HG03558 (cell line): ENCODE results near the gene RASSF4.

Source experiments
- ATAC-seq: cut with Tn5 transposase; IDR thresholded peaks from one replicate; pipeline ENCODE4 v1.9.1; 2021; ENCODE audit warnings: moderate number of reproducible peaks; ENCODE audit not compliant: unreplicated experiment; ENCODE audit errors: extremely low read depth

Gene RASSF4

GRCh38 chr10:44961230-44961571, 1.6 kb downstream of the RASSF4 start:
- no peak for ATAC-seq

GRCh38 chr10:44961931-44962750, 2.5 kb downstream of the RASSF4 start:
- ATAC-seq = no peak

GRCh38 chr10:44962870-44963738, 3.5 kb downstream of the RASSF4 start:
- ATAC-seq = no peak

GRCh38 chr10:44963772-44964633, 4.4 kb downstream of the RASSF4 start:
- no peak for ATAC-seq

GRCh38 chr10:44965104-44965503, 5.5 kb downstream of the RASSF4 start:
- ATAC-seq = no peak

GRCh38 chr10:44965651-44966097, 6.1 kb downstream of the RASSF4 start:
- no peak for ATAC-seq

- ATAC-seq = no peak
These were observed 6.7 kb downstream of the RASSF4 start for GRCh38 chr10:44966129-44966815.

- no peak for ATAC-seq
These were observed 7.4 kb downstream of the RASSF4 start for GRCh38 chr10:44966816-44967509.

- no peak for ATAC-seq
These were observed 8.0 kb downstream of the RASSF4 start for GRCh38 chr10:44967616-44968015.

- ATAC-seq = no peak
These were observed 8.5 kb downstream of the RASSF4 start for GRCh38 chr10:44968091-44968490.

- no peak for ATAC-seq
These were observed 9.1 kb downstream of the RASSF4 start for GRCh38 chr10:44968500-44969400.

GRCh38 chr10:44969854-44970253, 10.3 kb downstream of the RASSF4 start:
- no peak for ATAC-seq

GRCh38 chr10:44970812-44971395, 11.3 kb downstream of the RASSF4 start:
- no peak for ATAC-seq

- no peak for ATAC-seq
These were observed 11.8 kb downstream of the RASSF4 start for GRCh38 chr10:44971434-44971833.

GRCh38 chr10:44971935-44972757, 12.5 kb downstream of the RASSF4 start:
- ATAC-seq = no peak

- ATAC-seq = no peak
These were observed 13.3 kb downstream of the RASSF4 start for GRCh38 chr10:44972874-44973306.
